GM18526 (cell line): ENCODE results near the gene CSTF1.

Source experiments
- POLR2A ChIP-seq: IDR thresholded peaks from 3 replicates; pipeline ENCODE4 v1.6.1; 2011; ENCODE audit not compliant: insufficient read length; ENCODE audit errors: extremely low read depth

The CSTF1 gene

GRCh38 chr20:56445540-56445939, 53.1 kb downstream of the CSTF1 start:
- TF ChIP-seq POLR2A = no peak

DNA sequence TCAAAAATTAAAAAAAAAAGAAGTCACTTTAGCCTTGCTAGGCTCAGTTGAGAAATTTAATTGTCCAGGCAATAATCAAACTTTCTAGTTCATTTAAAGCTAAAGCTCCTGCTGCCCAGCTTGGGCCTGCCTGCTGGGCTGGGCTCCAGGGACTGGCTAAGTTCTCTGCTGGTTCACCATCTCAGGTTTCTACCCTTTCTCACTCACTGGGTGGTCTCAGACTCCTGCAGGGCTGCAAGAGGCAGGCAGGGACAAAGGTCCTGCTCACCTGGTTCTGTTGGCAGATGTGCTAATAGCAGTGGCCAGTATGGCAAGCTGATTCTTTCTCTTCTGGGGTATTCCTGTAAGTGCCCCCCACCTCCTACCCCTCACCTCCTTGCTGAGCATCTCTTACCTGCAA, 54.8 kb downstream of the CSTF1 start:
- no peak for TF ChIP-seq POLR2A

DNA sequence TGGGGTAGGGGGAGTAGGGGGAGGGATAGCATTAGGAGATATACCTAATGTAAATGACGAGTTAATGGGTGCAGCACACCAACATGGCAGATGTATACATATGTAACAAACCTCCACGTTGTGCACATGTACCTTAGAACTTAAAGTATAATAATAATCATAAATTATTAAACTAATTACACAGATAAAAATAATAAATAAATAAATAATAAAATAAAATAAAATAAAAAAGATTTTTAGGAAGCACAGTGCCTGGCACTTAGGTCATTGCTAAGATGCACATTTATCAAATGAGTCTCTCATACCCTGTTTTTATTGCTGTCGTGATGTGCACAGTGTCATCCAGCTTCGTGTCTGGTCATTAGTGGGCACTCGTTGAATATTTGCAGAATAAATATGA, 57.0 kb downstream of the CSTF1 start:
- no peak for TF ChIP-seq POLR2A

DNA sequence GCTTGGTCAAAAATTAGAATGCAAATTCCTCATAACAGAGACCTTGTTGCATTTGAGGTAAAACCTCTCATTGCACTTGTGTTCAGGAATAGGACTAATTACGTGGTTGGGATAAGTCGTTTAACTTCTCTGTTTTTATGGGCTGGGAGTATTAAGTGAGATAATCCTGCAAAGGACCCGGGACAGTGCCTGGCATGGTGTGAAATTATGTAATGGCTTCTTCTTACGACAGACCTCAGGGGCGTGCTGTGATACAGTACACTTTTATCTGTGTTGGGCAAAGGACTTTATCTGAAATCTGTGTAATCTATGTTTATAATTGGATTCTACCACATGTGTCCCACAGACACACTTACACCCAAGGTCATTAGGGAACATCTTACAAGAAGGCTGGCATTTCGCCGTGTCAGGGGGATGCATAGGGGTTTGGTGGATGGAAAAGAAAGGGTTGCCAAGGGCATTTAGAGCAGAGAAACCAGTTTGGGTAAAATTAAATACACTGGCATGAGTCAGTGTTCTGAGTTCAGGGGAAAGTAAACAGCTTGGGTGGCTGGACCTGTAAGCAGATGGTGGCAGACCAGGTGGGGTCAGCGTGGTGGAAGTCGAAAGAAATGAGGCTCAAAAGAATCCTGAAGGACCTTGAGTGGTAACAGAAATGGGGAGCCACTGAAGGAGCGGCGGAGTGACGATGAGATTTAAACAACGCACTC, 58.8 kb downstream of the CSTF1 start:
- no peak for TF ChIP-seq POLR2A

GRCh38 chr20:56453352-56453751, 60.9 kb downstream of the CSTF1 start:
- TF ChIP-seq POLR2A = no peak

GRCh38 chr20:56454754-56455153, 62.3 kb downstream of the CSTF1 start:
- TF ChIP-seq POLR2A = no peak
